WI38 (cell line): ENCODE measurements around the gene CHSY1.

ENCODE experiments used
- H3K4me3 ChIP-seq: 2 replicates; pipeline ENCODE4 v1.5.1; 2011; ENCODE audit warnings: low read depth, mild to moderate bottlenecking, control low read depth, low read length
- TF ChIP-seq, protein P1 (sequence below): IDR thresholded peaks from 2 replicates; pipeline ENCODE4 v1.5.1; 2012; ENCODE audit warnings: low read depth, mild to moderate bottlenecking, control low read depth, low read length

CHSY1 gene

GRCh38 chr15:101213570-101213969, 38.3 kb downstream of the CHSY1 start:
- no peak overlapping the region for H3K4me3 ChIP-seq
- TF ChIP-seq, protein P1, sequence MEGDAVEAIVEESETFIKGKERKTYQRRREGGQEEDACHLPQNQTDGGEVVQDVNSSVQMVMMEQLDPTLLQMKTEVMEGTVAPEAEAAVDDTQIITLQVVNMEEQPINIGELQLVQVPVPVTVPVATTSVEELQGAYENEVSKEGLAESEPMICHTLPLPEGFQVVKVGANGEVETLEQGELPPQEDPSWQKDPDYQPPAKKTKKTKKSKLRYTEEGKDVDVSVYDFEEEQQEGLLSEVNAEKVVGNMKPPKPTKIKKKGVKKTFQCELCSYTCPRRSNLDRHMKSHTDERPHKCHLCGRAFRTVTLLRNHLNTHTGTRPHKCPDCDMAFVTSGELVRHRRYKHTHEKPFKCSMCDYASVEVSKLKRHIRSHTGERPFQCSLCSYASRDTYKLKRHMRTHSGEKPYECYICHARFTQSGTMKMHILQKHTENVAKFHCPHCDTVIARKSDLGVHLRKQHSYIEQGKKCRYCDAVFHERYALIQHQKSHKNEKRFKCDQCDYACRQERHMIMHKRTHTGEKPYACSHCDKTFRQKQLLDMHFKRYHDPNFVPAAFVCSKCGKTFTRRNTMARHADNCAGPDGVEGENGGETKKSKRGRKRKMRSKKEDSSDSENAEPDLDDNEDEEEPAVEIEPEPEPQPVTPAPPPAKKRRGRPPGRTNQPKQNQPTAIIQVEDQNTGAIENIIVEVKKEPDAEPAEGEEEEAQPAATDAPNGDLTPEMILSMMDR, result no peak

GRCh38 chr15:101213147-101213546, 38.7 kb downstream of the CHSY1 start:
- TF ChIP-seq, protein P1, result no peak
- H3K4me3 ChIP-seq, result no peak overlapping the region

DNA sequence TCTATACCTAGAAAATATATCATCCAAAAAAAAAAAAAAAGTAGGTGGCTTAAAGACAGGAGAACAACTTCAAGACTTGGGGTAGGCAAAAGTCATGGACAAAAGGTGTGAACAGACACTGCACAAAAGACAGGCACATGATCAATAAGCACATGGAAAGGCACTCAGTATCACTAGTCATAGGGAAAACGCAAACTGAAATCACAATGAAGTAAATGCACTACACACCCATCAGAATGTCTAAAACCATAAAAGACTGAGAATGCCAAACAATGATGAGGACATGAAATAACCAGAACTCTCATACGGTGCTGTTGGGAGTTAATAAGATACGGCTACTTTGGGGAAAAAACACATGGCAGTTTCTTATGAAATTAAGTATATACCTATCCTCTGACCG, 40.0 kb downstream of the CHSY1 start:
- no peak overlapping the region for H3K4me3 ChIP-seq
- TF ChIP-seq, protein P1, result no peak

DNA sequence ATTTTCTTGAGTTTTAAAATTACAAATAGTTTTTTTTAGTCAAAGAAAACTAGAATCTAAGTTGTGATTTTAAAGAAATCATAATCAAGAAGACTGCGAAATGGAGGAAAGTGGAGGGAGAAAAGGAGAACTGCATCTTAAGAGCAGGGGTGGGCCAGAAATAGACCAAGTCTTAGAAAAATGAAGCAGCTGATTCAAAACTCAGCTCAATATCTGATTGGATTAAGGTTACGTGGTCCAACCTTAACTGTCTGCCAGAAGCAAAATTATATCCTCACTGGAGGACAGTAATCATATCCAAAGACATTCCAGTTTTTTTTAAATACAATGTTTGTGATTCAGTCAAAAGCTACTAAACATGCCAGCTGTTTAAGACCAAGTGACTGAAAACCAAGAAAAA, 41.4 kb downstream of the CHSY1 start:
- TF ChIP-seq, protein P1, result no peak
- no peak overlapping the region for H3K4me3 ChIP-seq

DNA sequence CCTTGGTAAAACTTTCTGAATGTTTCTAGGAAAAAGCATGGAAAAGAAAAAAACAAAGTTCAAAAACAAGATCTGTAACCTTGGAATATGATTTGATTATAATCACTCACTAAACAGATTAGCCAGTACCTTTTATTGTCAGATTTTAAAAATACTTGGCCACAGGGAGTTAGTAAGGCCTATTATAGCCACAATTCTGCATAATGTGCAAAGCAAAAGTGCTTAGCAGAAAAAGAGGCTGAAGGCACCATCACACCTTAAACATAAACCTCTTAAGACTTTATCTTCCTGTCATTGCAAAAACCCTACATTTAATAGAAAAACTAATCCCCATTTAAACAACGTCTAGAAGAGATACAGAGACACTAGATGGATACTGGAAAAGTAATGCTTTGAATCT, 41.8 kb downstream of the CHSY1 start:
- no peak overlapping the region for H3K4me3 ChIP-seq
- TF ChIP-seq, protein P1, result no peak

GRCh38 chr15:101209285-101209845, 42.5 kb downstream of the CHSY1 start:
- TF ChIP-seq, protein P1, result no peak
- no peak overlapping the region for H3K4me3 ChIP-seq

GRCh38 chr15:101207867-101208288, 44.0 kb downstream of the CHSY1 start:
- TF ChIP-seq, protein P1, result no peak

More at GRCh38 chr15:101207867-101208288, 44.0 kb downstream of the CHSY1 start:
- H3K4me3 ChIP-seq, result no peak overlapping the region
